ENCODE measurements around the gene MAD1L1. TPM values are rescaled to one million over a fixed set of nuclear protein-coding genes. Genes with fewer than 3 reads are reported as not detected.

Gene MAD1L1
- total and polyA plus RNA-seq, 2 of the 4 experiments (the other 2 are of a cell fraction): 29.0 to 40.9 TPM

DNA sequence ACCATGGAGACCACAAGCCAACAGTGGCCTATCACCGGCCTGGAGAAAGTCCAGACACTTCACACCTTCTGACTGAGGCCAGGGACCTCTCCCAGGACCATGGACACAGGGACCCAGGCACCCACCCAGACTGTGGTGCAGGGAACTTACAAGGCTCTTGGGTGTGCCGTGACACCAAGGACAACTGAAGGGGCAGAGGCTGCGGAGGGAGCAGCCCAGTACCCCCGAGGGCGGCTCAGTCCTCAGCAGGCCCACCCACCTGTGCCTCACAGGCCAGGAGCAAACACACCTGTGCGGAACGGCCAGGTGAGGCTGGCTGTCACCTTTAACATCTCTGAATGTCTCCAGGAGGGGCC lies 182.3 kb downstream of the MAD1L1 start:
- intact Hi-C loops (cut with micrococcal nuclease): no loop called here

More for the DNA sequence above, 182.3 kb downstream of the MAD1L1 start:
- H3K14ac ChIP-seq (replicated peaks; ENCODE audit: low read depth, low read length): no peak overlapping the region
- H2BK20ac ChIP-seq (ENCODE audit: low read depth, low read length): no peak overlapping the region
- H3K4me1 ChIP-seq (ENCODE audit: control insufficient read depth, insufficient read depth, low read length): no peaks in the 10 kb centered on the region
- no peak overlapping the region for H4K8ac ChIP-seq (ENCODE audit: low read depth in 2 of 2, low read length in 2 of 2)
- H2BK15ac ChIP-seq (ENCODE audit: low read depth, low read length): no peak overlapping the region
- in situ Hi-C loops (cut with MboI; ENCODE audit: low sequenced_read_pairs): no loop called here
- H3K23ac ChIP-seq (ENCODE audit: low read depth, low read length): no peak overlapping the region
- no peak overlapping the region for H4K5ac ChIP-seq (ENCODE audit: low read depth, low read length)
- TF ChIP-seq RCOR1 (IDR thresholded peaks at IDR 0.05; ENCODE audit: insufficient replicate concordance, low read length) (no peak), MAFK (IDR thresholded peaks at IDR 0.05; ENCODE audit: low read depth, low read length) (no peak), RFX5 (IDR thresholded peaks at IDR 0.05; ENCODE audit: low read depth, low read length) (no peak)
- TF ChIP-seq, protein P1, sequence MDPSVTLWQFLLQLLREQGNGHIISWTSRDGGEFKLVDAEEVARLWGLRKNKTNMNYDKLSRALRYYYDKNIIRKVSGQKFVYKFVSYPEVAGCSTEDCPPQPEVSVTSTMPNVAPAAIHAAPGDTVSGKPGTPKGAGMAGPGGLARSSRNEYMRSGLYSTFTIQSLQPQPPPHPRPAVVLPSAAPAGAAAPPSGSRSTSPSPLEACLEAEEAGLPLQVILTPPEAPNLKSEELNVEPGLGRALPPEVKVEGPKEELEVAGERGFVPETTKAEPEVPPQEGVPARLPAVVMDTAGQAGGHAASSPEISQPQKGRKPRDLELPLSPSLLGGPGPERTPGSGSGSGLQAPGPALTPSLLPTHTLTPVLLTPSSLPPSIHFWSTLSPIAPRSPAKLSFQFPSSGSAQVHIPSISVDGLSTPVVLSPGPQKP (IDR thresholded peaks at IDR 0.05; ENCODE audit: borderline replicate concordance, low read depth, low read length): no peak
- H3K79me1 ChIP-seq (ENCODE audit: low read depth in 1 of 2, low read length in 2 of 2): peaks cover 6 to 11% of the 10 kb centered on the region in 2 experiments; a peak in 3 of 4 replicates
- H3K9me3 ChIP-seq (ENCODE audit: control insufficient read depth, insufficient read depth, low read length): no peaks in the 10 kb centered on the region
- H3K18ac ChIP-seq (ENCODE audit: low read depth, low read length): no peak overlapping the region
- no peak overlapping the region for H2BK120ac ChIP-seq (ENCODE audit: low read depth, low read length)
- H3K9me1 ChIP-seq (ENCODE audit: insufficient read depth, low read length): peaks cover 6% of the 10 kb centered on the region
- no peaks in the 10 kb centered on the region for H3K27me3 ChIP-seq (ENCODE audit: control insufficient read depth, insufficient read depth, low read length)
- no TSS peak for BruUV-seq (replicated peaks)
- WGBS, 2 experiments (ENCODE audit: extremely low coverage in 2 of 2, insufficient read length in 1 of 2): 100% methylated on average over 5 of the region's 7 CpGs; no CpG with 5 or more reads in 1 of the 2 experiments
- H2AK9ac ChIP-seq (replicated peaks; ENCODE audit: low read depth, low read length, poor library complexity): peak overlapping the region; percentile 24
- no peak overlapping the region for H4K91ac ChIP-seq (ENCODE audit: insufficient read depth, low read depth, low read length)
- no peak overlapping the region for H3K27ac ChIP-seq (ENCODE audit: insufficient read depth, low read length)
- CTCF ChIA-PET: no interaction called here
- H4K20me1 ChIP-seq (ENCODE audit: insufficient read depth, low read length): peaks cover 4% of the 10 kb centered on the region
- DNase-seq (no peak), ATAC-seq (ENCODE audit: low read depth) (no peak)
- H3K56ac ChIP-seq (ENCODE audit: extremely low read depth, insufficient read depth, low read length): no peak overlapping the region
- no peak overlapping the region for H2AK5ac ChIP-seq (ENCODE audit: low read depth, low read length)
- POLR2A ChIA-PET (ENCODE audit: unreplicated experiment): no interaction called here
- no peak overlapping the region for H3K9ac ChIP-seq (ENCODE audit: low read depth, low read length)
- H3K36me3 ChIP-seq (ENCODE audit: control insufficient read depth, insufficient read depth, low read length): no peaks in the 10 kb centered on the region; the same call in 1 of the 2 replicates
- H2BK5ac ChIP-seq (ENCODE audit: low read depth, low read length, poor library complexity, severe bottlenecking): no peak overlapping the region
- H3K4me3 ChIP-seq (ENCODE audit: insufficient read depth, low read depth, low read length): no peak overlapping the region
- dilution Hi-C loops (cut with HindIII; ENCODE audit: low sequenced_read_pairs, unreplicated experiment): no loop called here
- no peak overlapping the region for H2AFZ ChIP-seq (replicated peaks; ENCODE audit: low read length, poor library complexity)
- no peak overlapping the region for H3K4me2 ChIP-seq (ENCODE audit: low read depth, low read length)
- no peak overlapping the region for H3K4ac ChIP-seq (ENCODE audit: low read depth, low read length)
